GM21619 (cell line): ENCODE results near the gene SLC41A2.

ENCODE experiments used
- ATAC-seq: cut with Tn5 transposase; IDR thresholded peaks from one replicate; pipeline ENCODE4 v1.9.1; 2021; ENCODE audit not compliant: unreplicated experiment

The SLC41A2 gene

GRCh38 chr12:104930388-104931326, 27.4 kb downstream of the SLC41A2 start:
- ATAC-seq: peak; percentile 90

GRCh38 chr12:104929977-104930376, 28.1 kb downstream of the SLC41A2 start:
- peak; percentile 5 for ATAC-seq

GRCh38 chr12:104929368-104929767, 28.7 kb downstream of the SLC41A2 start:
- no peak for ATAC-seq

- no peak for ATAC-seq
Observed at GRCh38 chr12:104928036-104928745, 29.9 kb downstream of the SLC41A2 start.

- no peak for ATAC-seq
Observed at GRCh38 chr12:104925501-104925900, 32.6 kb downstream of the SLC41A2 start.

- no peak for ATAC-seq
Observed at GRCh38 chr12:104921340-104921739, 36.8 kb downstream of the SLC41A2 start.

- no peak for ATAC-seq
Observed at GRCh38 chr12:104911942-104912341, 46.1 kb downstream of the SLC41A2 start.

- no peak for ATAC-seq
Observed at GRCh38 chr12:104910196-104910840, 47.8 kb downstream of the SLC41A2 start.

- ATAC-seq: no peak
Observed at GRCh38 chr12:104909761-104910160, 48.3 kb downstream of the SLC41A2 start.
